Measurements from ENCODE around the gene ARMC12. TPM values are rescaled to one million over a fixed set of nuclear protein-coding genes. Genes with fewer than 3 reads are reported as not detected.

The ARMC12 gene
- total and polyA plus RNA-seq, 2 of the 13 experiments (the other 11 are each of a cell fraction or from before 2014, with no cell fraction given): 1.3 TPM; not detected in 1

DNA sequence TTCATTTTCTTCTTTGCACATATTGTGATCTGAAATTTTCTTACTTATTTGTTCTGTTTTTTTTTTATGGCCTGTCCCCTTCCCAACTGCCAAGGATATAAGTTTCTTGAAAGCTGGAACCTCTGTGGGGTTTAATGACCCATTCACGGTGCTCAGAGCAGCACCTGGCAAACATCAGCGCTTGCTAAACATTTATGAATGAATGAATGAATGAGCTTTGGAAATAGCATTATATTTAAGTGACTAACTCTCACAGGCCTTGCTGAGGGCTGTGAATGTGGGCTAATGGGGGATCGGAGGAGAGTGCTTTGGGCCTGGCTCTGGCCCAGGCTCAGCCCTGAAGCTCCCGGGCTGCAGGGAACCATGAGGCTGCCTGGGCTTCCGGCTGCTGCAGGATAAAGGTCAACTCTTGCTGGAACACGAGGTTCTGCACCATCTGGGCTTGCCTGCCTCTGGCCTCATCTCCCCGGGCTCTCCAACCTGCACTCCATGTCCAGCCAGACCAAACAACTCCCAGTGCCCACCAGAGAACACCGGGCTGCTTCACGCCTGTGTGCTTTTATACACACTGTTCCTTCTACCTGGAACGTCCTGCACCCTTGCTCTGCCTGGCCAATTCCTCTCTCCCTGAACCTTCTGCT lies 14.6 kb upstream of the ARMC12 start (continued):
- TF ChIP-seq ZNF704 (CRISPR knock-in tag; IDR thresholded peaks at IDR 0.05; ENCODE audit: borderline replicate concordance) (no peak), ATRX (CRISPR knock-in tag; IDR thresholded peaks at IDR 0.05; ENCODE audit: borderline replicate concordance) (no peak), AGO2 (optimal IDR thresholded peaks at IDR 0.05; ENCODE audit: low read depth, low read length) (no peak), MYPOP (CRISPR knock-in tag; IDR thresholded peaks at IDR 0.05) (no peak), ETV5 (CRISPR knock-in tag; IDR thresholded peaks at IDR 0.05; ENCODE audit: borderline replicate concordance) (peak; percentile 75), RAD21 (CRISPR knock-in tag; IDR thresholded peaks at IDR 0.05) (no peak), KAT2B (IDR thresholded peaks at IDR 0.05; ENCODE audit: borderline replicate concordance, low read depth, low read length) (no peak), EHMT2 (IDR thresholded peaks at IDR 0.05; ENCODE audit: borderline replicate concordance, low read depth, low read length) (no peak), HOXA7 (CRISPR knock-in tag; IDR thresholded peaks at IDR 0.05) (no peak), ZNF224 (CRISPR knock-in tag; IDR thresholded peaks at IDR 0.05) (no peak), ZNF20 (CRISPR knock-in tag; IDR thresholded peaks at IDR 0.05) (no peak), NFIB (CRISPR knock-in tag; IDR thresholded peaks at IDR 0.05; ENCODE audit: borderline replicate concordance) (no peak), RXRB (CRISPR knock-in tag; IDR thresholded peaks at IDR 0.05; ENCODE audit: borderline replicate concordance) (peak; percentile 61; the same call in 1 of the 2 replicates), PBX3 (CRISPR knock-in tag; IDR thresholded peaks at IDR 0.05; ENCODE audit: borderline replicate concordance) (no peak), E2F2 (CRISPR knock-in tag; IDR thresholded peaks at IDR 0.05; ENCODE audit: borderline replicate concordance) (no peak), SPEN (CRISPR knock-in tag; IDR thresholded peaks at IDR 0.05; ENCODE audit: low read depth) (0 out of 2 replicates have a peak, but pooled peaks have one; percentile 35), ZNF329 (CRISPR knock-in tag; IDR thresholded peaks at IDR 0.05; ENCODE audit: low read depth) (no peak), NFE2L1 (CRISPR knock-in tag; IDR thresholded peaks at IDR 0.05; ENCODE audit: borderline replicate concordance) (no peak), PHB2 (IDR thresholded peaks at IDR 0.05; ENCODE audit: partially characterized antibody) (no peak), YY1 (IDR thresholded peaks at IDR 0.05; ENCODE audit: insufficient read depth, insufficient replicate concordance, low read depth, low read length) (no peak), ZNF879 (CRISPR knock-in tag; IDR thresholded peaks at IDR 0.05) (no peak; the same call in 1 of the 2 replicates), SIN3B (IDR thresholded peaks at IDR 0.05; ENCODE audit: low read length) (no peak), ZNF180 (CRISPR knock-in tag; IDR thresholded peaks at IDR 0.05; ENCODE audit: borderline replicate concordance, low read depth) (no peak), GATAD1 (CRISPR knock-in tag; IDR thresholded peaks at IDR 0.05) (0 out of 2 replicates have a peak, but pooled peaks have one; percentile 32)
- TF ChIP-seq, protein P1, sequence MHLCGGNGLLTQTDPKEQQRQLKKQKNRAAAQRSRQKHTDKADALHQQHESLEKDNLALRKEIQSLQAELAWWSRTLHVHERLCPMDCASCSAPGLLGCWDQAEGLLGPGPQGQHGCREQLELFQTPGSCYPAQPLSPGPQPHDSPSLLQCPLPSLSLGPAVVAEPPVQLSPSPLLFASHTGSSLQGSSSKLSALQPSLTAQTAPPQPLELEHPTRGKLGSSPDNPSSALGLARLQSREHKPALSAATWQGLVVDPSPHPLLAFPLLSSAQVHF (CRISPR knock-in tag; IDR thresholded peaks at IDR 0.05): no peak

Data from HepG2 (cell line).